ENCODE results near the gene SEZ6. TPM values are rescaled to one million over a fixed set of nuclear protein-coding genes. Genes with fewer than 3 reads are reported as not detected.

The SEZ6 gene
- total RNA-seq, 1 experiment from 2014 or later = not detected

GRCh38 chr17:28975031-28975430 is 30.8 kb downstream of the SEZ6 start:
- H4K20me1 ChIP-seq (ENCODE audit: low read length) = no peaks in the 10 kb centered on the region
- no peaks in the 10 kb centered on the region for H3K9me3 ChIP-seq (ENCODE audit: low read length)
- H2AFZ ChIP-seq (ENCODE audit: low read length) = no peak overlapping the region
- DNase-seq = no peak
- H3K27me3 ChIP-seq (ENCODE audit: low read length) = peaks cover 8% of the 10 kb centered on the region; the same call in 1 of the 2 replicates
- no peak for ATAC-seq
- intact Hi-C loops (cut with micrococcal nuclease) = no loop called here
- no peak overlapping the region for H3K4me3 ChIP-seq (ENCODE audit: low read length)
- POLR2A ChIA-PET (ENCODE audit: unreplicated experiment) = no interaction called here
- no peaks in the 10 kb centered on the region for H3F3A ChIP-seq (ENCODE audit: low read length, unreplicated experiment)
- no peak overlapping the region for H3K9ac ChIP-seq (ENCODE audit: low read length)
- TF ChIP-seq EZH2 (IDR thresholded peaks at IDR 0.05; ENCODE audit: low read length, unreplicated experiment) = no peak
- no peak for TF ChIP-seq EZH2phosphoT487 (IDR thresholded peaks at IDR 0.05; ENCODE audit: borderline replicate concordance, low read length)
- TF ChIP-seq CTCF (conservative IDR thresholded peaks at IDR 0.05; ENCODE audit: low read depth, low read length) = no peak
- H3K36me3 ChIP-seq (ENCODE audit: low read depth, low read length) = no peaks in the 10 kb centered on the region
- no peak overlapping the region for H3K4me2 ChIP-seq (ENCODE audit: low read length)
- H3K9me2 ChIP-seq (replicated peaks; ENCODE audit: low read length) = no peaks in the 10 kb centered on the region
- no TSS peak for BruUV-seq (replicated peaks)
- CTCF ChIA-PET = interaction anchor here (0.8 kb wide), 1 partner anchor 149 kb away, joined by 3 read pairs; no protein-coding TSS in a partner anchor
- no peak overlapping the region for H3K27ac ChIP-seq (ENCODE audit: low read length)
- no peaks in the 10 kb centered on the region for H3K79me2 ChIP-seq (ENCODE audit: low read length)
- H3K4me1 ChIP-seq (ENCODE audit: insufficient read depth, low read length) = no peaks in the 10 kb centered on the region

GRCh38 chr17:28974451-28974850 is 31.4 kb downstream of the SEZ6 start:
- Histone ChIP-seq H3K79me2 (ENCODE audit: low read length) (no peaks in the 10 kb centered on the region), H3K4me2 (ENCODE audit: low read length) (no peak overlapping the region), H3K9me2 (replicated peaks; ENCODE audit: low read length) (no peaks in the 10 kb centered on the region), H3K9me3 (ENCODE audit: low read length) (no peaks in the 10 kb centered on the region), H2AFZ (ENCODE audit: low read length) (no peak overlapping the region), H3K4me3 (ENCODE audit: low read length) (no peak overlapping the region), H3K36me3 (ENCODE audit: low read depth, low read length) (no peaks in the 10 kb centered on the region), H3K27ac (ENCODE audit: low read length) (no peak overlapping the region), H3K27me3 (ENCODE audit: low read length) (peaks cover 8% of the 10 kb centered on the region; the same call in 1 of the 2 replicates), H3K9ac (ENCODE audit: low read length) (no peak overlapping the region), H3K4me1 (ENCODE audit: insufficient read depth, low read length) (no peaks in the 10 kb centered on the region), H4K20me1 (ENCODE audit: low read length) (no peaks in the 10 kb centered on the region), H3F3A (ENCODE audit: low read length, unreplicated experiment) (no peaks in the 10 kb centered on the region)
- ATAC-seq (no peak), DNase-seq (no peak)
- no peak for TF ChIP-seq EZH2 (IDR thresholded peaks at IDR 0.05; ENCODE audit: low read length, unreplicated experiment)
- no peak for TF ChIP-seq EZH2phosphoT487 (IDR thresholded peaks at IDR 0.05; ENCODE audit: borderline replicate concordance, low read length)
- TF ChIP-seq CTCF (conservative IDR thresholded peaks at IDR 0.05; ENCODE audit: low read depth, low read length) = no peak
- intact Hi-C loops (cut with micrococcal nuclease) = no loop called here
- BruUV-seq (replicated peaks) = no TSS peak
- CTCF ChIA-PET = no interaction called here
- POLR2A ChIA-PET (ENCODE audit: unreplicated experiment) = no interaction called here

GRCh38 chr17:28973425-28973824 is 32.4 kb downstream of the SEZ6 start:
- no peaks in the 10 kb centered on the region for H4K20me1 ChIP-seq (ENCODE audit: low read length)
- no peak for ATAC-seq
- no peak for DNase-seq
- no peak overlapping the region for H3K9ac ChIP-seq (ENCODE audit: low read length)
- H3K9me3 ChIP-seq (ENCODE audit: low read length) = no peaks in the 10 kb centered on the region
- intact Hi-C loops (cut with micrococcal nuclease) = no loop called here
- peaks cover 8% of the 10 kb centered on the region; the same call in 1 of the 2 replicates for H3K27me3 ChIP-seq (ENCODE audit: low read length)
- ChIA-PET POLR2A (ENCODE audit: unreplicated experiment) (no interaction called here), CTCF (no interaction called here)
- no peaks in the 10 kb centered on the region for H3K79me2 ChIP-seq (ENCODE audit: low read length)
- H3K4me3 ChIP-seq (ENCODE audit: low read length) = no peak overlapping the region
- no peak overlapping the region for H3K27ac ChIP-seq (ENCODE audit: low read length)
- no TSS peak for BruUV-seq (replicated peaks)
- no peaks in the 10 kb centered on the region for H3K36me3 ChIP-seq (ENCODE audit: low read depth, low read length)
- no peak overlapping the region for H2AFZ ChIP-seq (ENCODE audit: low read length)
- H3K4me1 ChIP-seq (ENCODE audit: insufficient read depth, low read length) = no peaks in the 10 kb centered on the region
- no peaks in the 10 kb centered on the region for H3K9me2 ChIP-seq (replicated peaks; ENCODE audit: low read length)
- H3F3A ChIP-seq (ENCODE audit: low read length, unreplicated experiment) = no peaks in the 10 kb centered on the region
- H3K4me2 ChIP-seq (ENCODE audit: low read length) = no peak overlapping the region
- TF ChIP-seq EZH2 (IDR thresholded peaks at IDR 0.05; ENCODE audit: low read length, unreplicated experiment) (no peak), CTCF (conservative IDR thresholded peaks at IDR 0.05; ENCODE audit: low read depth, low read length) (no peak), EZH2phosphoT487 (IDR thresholded peaks at IDR 0.05; ENCODE audit: borderline replicate concordance, low read length) (no peak)
